HG02938 (cell line): ENCODE measurements around the gene ATG16L1.
A peak's percentile ranks its signal among the peaks of the same experiment; 100 is the strongest.

ENCODE experiments used
- ATAC-seq: cut with Tn5 transposase; IDR thresholded peaks from one replicate; pipeline ENCODE4 v1.9.1; 2021; ENCODE audit warnings: mild to moderate bottlenecking, moderate library complexity; ENCODE audit not compliant: unreplicated experiment

The ATG16L1 gene

DNA sequence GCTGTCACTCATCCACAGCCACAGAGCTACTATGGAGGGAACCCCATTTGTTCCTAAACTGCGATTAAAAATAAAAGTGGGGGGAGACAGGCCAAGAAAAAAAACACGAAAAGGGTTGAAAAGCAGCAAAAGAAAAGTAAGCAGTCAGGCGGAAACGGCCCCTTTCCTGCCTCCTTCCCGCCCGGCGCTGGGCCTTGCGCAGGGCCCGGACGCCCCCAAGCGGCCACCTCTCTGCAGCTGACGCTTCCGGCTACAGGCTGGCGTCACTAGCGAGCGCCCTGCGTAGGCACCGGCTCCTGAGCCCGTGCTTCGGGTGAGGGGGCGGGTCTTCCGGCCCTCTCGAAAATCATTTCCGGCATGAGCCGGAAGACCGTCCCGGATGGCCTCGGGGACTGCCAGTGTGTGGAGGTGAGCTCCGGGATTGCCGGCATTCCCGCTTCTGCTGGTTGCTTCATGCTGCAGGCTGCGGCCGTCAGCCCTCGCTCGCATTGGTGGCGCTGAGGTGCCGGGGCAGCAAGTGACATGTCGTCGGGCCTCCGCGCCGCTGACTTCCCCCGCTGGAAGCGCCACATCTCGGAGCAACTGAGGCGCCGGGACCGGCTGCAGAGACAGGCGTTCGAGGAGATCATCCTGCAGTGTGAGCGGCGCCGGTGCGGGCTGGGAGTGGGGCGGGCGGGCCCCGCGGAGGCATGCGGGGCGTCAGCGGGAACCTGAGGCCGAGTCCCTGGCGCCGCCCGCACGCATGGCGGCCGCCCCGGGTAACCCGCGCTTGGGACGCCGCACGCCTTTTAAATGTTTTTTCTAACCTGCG, at the start of gene ATG16L1:
ATG16L1 (plus strand) TSS at position 368 of the 811 bp plus-strand sequence; CDS start at position 523, 155 bp downstream.
- peak; percentile 91 for ATAC-seq

DNA sequence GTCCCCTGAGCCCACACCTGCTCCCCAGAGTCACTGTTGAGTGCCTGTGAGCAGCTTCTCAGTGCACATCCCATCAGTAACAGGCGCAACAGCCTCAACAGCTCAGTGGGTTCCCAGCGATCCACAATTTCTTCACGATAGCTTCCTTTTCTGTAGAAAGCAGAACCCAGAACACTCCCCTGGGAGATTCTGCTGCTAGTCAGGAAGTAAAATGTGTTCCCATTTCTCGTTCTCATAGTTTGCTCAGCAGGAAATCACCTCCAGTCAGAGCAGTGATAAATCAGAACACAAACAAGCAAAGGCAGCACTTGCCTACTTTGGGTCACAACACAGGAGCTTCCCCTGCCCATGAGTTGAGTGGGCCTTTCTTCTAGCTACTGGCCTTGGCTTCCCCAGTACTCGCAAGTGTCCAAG, 48.9 kb upstream of the ATG16L1 start:
- ATAC-seq: no peak

DNA sequence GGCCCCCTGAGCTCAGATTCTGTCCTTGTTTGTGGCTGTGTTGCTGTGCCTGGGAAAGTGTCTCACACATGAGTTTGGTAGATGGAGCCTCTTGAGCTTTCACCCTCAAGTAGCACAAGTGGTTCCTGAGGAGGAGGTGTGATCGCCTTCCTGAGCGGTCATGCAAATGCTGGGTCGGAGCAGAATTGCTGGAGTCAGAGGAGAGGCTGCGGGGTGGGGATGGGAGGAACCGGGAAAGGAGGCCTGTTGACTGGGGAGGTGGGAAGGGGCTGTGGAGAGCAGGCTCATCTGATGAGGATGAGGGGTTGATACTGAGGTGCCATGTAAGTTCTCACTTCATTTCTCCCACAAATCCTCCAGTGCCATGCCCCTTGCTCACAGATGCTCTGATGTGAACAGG, 48.4 kb upstream of the ATG16L1 start:
- ATAC-seq: no peak

DNA sequence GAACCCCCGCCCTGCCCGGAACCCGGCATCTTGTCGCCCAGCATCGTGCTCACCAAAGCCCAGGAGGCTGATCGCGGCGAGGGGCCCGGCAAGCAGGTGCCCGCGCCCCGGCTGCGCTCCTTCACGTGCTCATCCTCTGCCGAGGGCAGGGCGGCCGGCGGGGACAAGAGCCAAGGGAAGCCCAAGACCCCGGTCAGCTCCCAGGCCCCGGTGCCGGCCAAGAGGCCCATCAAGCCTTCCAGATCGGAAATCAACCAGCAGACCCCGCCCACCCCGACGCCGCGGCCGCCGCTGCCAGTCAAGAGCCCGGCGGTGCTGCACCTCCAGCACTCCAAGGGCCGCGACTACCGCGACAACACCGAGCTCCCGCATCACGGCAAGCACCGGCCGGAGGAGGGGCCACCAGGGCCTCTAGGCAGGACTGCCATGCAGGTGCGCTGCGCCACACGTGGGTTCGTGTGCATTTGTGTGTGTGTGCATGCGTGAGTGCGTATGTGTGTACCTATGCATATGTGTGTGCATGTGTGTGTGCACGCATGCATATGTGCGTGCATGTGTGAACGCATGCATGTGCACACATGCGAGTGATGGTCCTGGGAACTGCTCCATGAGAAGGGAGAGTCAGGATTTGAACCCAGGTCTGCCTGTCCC, 47.1 kb upstream of the ATG16L1 start:
- ATAC-seq: no peak

DNA sequence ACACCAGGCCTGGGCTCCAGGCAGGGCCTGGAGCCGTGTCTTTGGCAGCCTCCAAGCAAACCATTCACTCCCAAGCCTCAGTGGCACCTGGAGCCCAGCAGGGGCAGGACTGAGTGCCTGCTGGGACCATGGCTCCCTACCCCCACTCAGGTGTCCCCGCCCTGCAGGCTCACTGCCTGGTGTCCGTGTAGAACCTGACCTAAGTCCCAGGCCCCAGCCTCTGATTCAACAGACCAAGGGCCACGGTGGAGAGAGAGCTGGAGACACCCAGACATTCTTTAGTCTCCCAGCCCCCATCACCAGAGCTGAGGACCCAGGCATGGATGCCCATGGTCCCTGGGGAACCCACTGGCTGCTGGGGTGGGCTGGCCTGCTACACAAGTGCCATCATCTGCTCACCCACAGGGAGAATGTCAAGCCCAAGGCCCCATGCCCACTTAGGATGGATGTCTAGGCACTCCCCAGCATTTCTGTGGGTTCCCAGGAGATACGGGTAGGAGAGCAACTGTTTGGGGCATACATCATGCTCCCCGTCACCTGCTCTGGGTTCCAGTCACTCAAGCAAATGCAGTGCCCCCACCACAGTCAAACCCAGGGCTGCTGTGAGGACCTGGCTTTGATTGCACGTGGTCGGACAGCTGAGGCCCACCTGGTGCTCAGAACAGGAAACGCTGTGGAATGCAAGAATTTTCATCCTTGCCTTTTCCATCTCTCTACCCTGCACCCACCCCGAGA, 42.9 kb upstream of the ATG16L1 start:
- no peak for ATAC-seq

DNA sequence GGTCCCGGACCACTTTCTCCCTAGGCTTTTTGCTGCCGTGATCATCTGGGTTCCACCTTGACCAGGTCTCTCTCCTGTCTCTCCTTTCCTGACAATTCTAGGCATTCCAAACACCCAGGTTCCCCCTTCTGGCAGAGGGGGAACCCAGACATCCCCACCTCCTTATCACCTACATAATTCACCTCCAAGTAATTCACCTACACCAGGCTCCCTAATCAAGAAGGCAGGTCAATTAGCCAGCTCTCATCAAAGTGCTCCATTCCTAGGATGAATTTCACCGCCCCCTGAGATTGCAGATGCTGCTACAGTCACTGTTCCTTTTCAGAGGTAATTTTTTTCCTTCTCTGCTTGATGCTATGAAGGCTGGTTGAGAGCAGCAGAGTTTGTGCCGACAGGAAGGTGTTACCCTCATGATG, 42.3 kb upstream of the ATG16L1 start:
- no peak for ATAC-seq

DNA sequence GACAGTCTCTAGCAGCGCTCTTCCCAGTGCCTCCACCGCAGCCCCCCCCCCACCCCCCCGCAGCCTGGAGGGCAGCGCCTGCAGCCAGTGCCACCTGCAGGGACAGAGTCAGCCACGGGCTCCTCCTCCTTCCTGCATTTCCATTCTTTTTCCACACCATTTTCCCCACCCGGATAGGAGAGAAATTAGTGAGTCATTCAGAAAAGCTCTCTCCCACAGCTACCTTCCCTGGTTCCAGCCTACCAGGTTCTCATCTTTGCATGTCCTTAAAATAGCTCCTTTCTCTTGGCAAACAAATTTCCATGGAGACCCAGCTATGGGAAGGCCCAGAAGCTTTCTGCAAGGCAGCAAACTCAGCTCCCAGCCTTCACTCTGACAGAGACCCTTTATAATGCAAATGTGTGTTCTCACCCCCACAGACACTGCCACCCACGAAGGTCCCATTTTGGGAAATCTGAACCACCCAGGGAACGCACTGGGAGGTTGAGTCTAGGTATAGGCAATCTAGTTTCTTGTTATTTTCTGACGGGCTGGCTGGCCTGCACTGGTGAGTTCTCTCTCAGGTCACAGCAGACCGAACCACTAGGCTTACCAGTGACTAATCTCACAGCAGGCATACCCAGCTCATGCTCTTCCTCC, 41.8 kb upstream of the ATG16L1 start:
- no peak for ATAC-seq

DNA sequence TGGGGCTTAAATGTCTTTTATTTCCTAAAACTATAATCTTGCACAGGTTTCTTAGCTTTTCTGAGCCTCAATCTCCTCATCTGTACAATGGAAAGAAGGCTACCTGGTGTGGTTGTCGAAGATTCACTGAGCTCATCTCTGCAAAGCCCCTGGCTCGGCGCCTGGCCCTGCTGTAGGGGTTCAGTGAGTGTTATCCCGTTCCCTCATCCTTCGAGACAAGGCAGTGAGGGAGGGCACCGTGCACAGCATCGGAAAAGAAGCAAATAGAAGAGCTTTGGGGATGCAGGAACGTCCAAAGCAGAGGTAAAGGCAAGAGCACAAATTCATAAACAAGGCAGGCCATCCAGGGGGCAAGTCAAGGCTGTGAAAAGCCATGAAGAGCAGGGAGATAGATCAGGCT, 41.2 kb upstream of the ATG16L1 start:
- ATAC-seq: no peak

DNA sequence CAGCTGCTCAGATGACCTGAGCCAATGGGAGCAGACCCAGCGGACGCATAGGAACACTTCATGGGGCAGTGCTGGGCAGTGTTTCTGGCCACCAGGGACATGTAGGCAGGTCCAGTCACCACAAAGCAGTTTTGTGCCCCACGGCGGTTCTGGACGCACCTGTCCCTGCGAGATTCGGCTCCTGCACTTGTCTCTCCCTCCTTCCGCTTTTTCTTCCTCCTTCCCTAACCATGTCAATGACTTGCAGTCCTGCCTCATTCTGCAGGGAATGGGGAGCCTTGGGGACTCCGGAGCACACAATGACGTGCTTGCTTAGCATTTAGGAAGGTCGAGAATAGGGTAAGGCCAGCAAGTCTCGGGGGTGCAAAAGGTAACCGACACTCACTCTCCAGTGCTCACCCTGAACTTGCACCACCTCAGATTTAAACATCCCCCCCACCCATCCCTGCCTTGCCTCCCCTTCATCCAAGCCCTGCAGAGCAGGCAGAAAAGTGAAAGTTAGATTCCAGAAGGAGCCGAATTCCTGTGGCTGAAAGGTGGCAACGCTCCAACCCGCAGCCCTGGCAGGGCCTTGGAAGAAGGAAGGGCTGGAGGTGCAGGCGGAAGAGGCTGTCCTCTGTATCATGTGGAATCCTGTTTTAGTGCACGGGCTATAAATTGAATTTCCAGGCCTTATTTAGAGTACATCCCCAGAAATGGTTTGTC, 40.5 kb upstream of the ATG16L1 start:
- no peak for ATAC-seq

DNA sequence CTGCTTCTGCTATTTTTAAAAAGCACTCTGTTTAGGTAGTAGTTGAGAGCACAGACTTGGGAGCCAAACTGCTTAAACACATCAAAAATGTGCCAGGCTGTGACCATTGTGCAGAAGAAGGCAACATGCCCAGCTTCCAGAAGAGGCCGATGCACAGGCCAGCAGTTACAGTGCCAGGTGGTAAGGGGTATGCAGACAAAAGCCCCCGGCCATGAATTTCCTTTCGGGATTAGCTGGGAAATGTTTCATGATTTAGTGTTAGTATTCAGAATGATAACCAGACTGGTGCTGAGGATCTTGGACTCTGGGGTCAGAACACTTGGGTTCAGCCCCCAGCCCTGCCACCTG, 40.0 kb upstream of the ATG16L1 start:
- no peak for ATAC-seq

DNA sequence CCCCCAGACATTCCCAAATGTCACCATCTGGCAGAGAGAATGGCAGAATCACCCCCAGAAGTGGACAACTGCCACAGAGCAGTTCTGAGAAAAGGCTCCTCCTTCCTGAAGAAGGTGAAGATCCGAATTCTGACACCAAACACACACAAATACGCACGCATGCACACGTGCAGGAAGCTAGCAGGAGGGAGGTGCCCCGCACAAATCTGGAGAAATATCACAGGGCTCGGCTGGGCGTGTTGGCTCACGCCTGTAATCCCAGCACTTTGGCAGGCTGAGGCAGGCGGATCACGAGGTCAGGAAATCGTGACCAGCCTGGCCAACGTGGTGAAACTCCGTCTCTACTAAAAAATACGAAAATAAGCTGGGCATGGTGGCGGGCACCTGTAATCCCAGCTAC, 38.5 kb upstream of the ATG16L1 start:
- no peak for ATAC-seq

DNA sequence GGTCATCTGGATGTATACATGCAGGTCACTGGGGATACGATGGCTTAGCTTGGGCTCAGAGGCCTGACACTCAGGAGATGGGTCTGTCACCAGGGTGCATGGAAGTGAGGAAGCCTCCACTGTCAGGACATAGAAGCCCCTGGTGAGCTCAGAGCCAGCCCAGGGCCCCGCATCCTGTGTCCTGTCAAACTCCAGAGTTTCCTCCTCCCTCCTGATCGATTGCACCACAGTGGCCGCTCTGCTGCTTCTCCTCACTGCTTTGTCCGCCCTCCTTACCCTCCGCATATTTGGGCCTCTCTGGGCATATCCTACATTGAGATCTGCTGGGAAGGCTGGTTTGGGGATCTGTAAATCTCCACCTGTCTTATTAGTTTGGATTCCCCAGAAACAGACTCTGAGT, 37.5 kb upstream of the ATG16L1 start:
- no peak for ATAC-seq

DNA sequence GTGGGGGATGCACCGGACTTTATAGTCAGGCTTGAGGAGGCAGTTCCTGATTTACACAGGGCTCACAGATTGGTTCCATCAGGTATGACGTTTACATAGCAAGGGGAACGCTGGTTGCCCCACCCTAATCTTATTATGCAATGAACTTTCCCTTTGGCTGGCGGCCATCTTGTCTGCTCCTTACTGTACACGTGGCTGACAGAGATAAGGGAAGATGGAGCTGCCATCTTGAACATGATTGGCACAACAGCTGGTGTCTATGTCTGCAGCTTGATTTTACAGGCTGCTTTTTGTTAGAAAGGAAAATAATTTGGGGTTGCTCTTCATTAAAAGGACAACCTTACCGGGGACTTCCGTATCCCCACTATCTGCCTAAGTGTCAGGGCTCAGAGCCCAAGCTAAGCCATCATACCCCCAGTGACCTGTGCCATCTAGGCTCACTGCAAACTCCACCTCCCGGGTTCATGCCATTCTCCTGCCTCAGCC, 33.5 kb upstream of the ATG16L1 start:
- no peak for ATAC-seq

DNA sequence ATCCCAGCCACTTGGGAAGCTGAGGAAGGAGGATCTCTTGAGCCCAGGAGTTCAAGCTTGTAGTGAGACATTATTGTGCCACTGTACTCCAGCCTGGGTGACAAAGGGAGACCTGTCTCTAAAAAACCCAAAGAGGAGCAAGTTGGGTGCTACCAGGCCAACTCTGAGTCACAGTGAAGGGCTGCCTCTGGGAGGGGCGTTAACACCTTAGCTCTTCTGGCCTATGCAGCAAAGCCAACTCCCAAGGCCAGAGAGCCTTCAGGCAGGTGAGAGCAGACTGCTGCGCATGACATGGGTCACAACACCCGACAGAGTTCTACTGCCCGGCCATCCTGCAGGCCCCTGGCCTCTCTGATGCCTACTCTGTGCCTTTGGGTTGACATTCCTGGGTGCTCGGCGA, 32.6 kb upstream of the ATG16L1 start:
- ATAC-seq: no peak

DNA sequence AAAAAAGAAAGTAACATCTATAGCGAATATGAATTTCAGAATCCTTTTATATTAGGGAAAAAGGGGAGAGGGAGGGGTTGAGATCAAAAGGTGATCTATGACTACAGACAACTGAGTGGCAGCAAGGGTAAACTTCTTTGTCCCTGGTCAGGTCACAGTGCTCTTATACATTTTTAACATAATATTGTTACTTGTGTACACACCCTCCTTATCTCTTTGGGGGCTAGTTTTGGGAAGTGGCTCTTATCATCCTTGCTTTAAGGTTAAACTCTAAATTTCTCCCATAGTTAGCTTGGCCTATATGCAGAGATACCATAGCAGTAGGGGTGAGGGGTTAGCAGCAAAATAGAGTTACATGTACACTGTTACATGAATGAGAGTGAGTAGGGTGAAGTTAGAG, 31.6 kb upstream of the ATG16L1 start:
- no peak for ATAC-seq

DNA sequence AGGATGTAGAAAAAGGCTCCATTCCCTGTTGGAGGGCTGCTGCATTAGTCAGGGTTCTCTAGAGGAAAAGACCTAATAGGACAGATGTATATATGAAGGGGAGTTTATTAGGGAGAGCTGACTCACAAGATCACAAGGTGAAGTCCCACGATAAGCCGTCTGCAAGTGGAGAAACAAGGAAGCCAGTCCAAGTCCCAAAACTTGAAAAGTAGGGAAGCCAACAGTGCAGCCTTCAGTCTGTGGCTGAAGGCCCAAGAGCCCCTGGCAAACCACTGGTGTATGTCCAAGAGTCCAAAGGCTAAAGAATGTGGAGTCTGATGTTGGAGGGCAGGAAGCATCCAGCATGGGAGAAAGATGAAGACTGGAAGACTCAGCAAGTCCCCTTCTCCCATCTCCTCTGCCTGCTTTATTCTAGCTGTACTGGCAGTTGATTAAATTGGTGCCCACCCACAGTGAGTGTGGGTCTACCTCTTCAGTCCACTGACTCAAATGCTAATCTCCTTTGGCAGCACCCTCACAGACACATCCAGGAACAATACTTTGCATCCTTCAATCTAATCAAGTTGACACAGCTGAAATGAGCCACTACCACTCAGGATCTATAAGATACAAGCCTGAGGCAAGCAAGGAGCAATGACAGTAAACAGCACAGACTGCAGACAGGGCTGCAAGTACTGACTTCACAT, 30.0 kb upstream of the ATG16L1 start:
- no peak for ATAC-seq

DNA sequence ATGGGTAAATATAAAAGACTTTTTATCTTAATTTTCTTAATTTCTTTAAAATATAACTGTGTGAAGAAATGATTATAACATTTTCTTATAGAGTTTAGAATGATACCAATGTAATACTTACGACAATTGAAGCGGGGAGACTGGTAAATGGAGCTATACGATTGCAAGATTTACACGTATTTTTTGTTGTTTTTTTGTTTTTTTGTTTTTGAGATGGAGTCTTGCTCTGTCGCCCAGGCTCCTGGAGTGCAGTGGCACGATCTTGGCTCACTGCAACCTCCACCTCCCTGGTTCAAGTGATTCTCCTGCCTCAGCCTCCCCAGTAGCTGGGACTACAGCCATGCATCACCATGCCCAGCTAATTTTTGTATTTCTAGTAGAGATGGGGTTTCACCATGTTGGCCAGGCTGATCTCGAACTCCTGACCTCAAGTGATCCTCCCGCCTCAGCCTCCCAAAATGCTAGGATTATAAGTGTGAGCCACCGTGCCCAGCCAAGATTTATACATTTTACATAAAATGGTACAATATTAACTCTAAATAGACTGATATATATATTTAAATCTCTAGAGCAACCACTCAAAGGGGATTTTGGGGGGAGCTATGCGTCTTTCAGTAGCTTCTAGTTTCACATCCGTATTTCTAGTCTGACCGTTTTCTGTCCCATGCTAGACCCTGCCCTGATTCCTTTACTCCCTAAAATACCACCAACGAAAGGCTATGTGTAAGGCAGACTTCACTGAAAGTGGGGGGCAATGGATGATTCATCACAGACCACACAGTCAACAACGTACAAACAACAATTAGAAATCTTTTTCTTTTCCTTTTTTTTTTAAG, 28.2 kb upstream of the ATG16L1 start:
- peak; percentile 72 for ATAC-seq

DNA sequence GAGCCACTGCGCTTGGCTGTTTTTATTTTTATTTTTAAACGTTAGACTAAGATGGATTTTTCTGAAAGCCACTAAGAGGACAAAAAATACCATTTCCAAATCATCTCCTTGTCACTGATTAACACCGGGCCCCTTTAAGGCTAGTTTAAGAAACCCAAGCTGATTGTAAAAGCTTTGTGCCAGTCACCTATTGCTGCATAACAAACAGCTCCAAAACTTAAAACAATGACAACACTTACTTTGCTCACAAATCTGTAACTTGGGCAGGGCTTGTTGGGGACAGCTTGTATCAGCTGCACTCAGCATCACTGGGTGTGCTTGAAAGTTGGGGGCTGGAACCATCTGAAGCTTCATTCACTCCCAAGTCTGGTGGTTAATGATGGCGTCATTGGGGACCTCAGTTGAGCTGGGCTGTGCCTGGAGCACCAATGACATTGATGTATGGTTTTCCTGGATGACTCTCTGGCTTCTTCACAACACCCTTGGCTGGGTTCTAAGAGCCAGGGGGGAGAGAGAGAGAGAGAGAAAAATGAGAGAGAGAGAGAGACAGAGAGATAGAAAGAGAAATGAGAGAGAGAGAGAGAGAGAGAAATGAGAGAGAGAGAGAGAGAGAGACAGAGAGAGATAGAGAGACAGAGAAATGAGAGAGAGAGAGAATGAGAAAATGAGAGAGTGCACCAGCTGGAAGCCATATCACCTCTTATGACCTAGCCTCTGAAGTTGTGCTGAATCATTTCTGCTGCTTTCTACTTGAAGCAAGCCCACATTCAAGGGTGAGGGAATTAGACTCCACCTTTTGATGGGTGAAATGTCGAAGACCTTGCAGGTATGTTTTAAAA, 26.0 kb upstream of the ATG16L1 start:
- ATAC-seq: no peak
